GM12878 (cell line): ENCODE measurements around the gene TGFBRAP1.

Source experiments
- JUNB ChIP-seq: IDR thresholded peaks from 2 replicates; pipeline ENCODE4 v1.6.1; 2016; ENCODE audit warnings: antibody characterized with exemption, mild to moderate bottlenecking
- NFIC ChIP-seq: IDR thresholded peaks from 2 replicates; pipeline ENCODE4 v1.6.1; 2012; ENCODE audit warnings: low read depth, mild to moderate bottlenecking, inconsistent platforms, low read length, moderate library complexity
- PAX8 ChIP-seq: fragments of 450-650 bp; IDR thresholded peaks from 2 replicates; pipeline ENCODE4 v1.6.1; 2017; ENCODE audit warnings: mild to moderate bottlenecking, moderate library complexity
- TCF3 ChIP-seq: IDR thresholded peaks from 2 replicates; pipeline ENCODE4 v1.6.1; 2012; ENCODE audit warnings: low read depth, mild to moderate bottlenecking, low read length, borderline replicate concordance; ENCODE audit not compliant: insufficient read depth
- ZSCAN29 ChIP-seq: fragments of 450-650 bp; IDR thresholded peaks from 2 replicates; pipeline ENCODE4 v1.6.1; 2017; ENCODE audit warnings: mild to moderate bottlenecking, moderate library complexity
- ZZZ3 ChIP-seq: IDR thresholded peaks from 2 replicates; pipeline ENCODE4 v1.6.1; 2011; ENCODE audit warnings: low read depth; ENCODE audit not compliant: control insufficient read depth, insufficient read length
- TF ChIP-seq, protein P1 (sequence below): fragments of 450-650 bp; IDR thresholded peaks from 2 replicates; pipeline ENCODE4 v1.6.1; 2016; ENCODE audit warnings: mild to moderate bottlenecking, moderate library complexity, borderline replicate concordance
- TF ChIP-seq, protein P2 (sequence below), 3 experiments: IDR thresholded peaks in 2 of 3; conservative IDR thresholded peaks in 1 of 3; 2 replicates each; pipeline ENCODE4 v1.5.1; 2011; ENCODE audit warnings: low read depth in 3 of 3, low read length in 3 of 3, mild to moderate bottlenecking in 3 of 3, control low read depth in 2 of 3, moderate library complexity in 2 of 3, inconsistent platforms in 1 of 3, mixed read lengths in 1 of 3; ENCODE audit not compliant: control insufficient read depth in 2 of 3, insufficient read depth in 1 of 3; ENCODE audit errors: extremely low read depth in 1 of 3

DNA sequence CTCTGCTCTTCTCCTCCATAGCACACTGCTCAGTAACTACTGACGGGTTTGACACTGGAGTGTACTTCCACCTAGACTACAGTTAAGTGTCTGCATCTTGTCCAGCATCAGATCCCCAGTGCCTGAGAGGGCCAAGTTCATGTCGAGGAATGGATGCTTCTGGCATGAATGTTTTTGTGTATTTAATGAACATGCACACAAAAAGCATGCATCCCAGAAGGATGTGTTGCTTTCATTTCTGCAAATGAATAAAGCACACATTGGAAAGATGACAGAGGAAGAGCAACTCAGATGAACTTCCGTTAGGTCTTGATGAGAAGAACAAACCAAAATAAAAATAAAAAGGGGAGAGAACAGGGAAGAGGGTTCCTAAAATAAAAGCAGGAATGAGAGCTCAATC is 35.7 kb upstream of the TGFBRAP1 start:
- TF ChIP-seq, protein P1, sequence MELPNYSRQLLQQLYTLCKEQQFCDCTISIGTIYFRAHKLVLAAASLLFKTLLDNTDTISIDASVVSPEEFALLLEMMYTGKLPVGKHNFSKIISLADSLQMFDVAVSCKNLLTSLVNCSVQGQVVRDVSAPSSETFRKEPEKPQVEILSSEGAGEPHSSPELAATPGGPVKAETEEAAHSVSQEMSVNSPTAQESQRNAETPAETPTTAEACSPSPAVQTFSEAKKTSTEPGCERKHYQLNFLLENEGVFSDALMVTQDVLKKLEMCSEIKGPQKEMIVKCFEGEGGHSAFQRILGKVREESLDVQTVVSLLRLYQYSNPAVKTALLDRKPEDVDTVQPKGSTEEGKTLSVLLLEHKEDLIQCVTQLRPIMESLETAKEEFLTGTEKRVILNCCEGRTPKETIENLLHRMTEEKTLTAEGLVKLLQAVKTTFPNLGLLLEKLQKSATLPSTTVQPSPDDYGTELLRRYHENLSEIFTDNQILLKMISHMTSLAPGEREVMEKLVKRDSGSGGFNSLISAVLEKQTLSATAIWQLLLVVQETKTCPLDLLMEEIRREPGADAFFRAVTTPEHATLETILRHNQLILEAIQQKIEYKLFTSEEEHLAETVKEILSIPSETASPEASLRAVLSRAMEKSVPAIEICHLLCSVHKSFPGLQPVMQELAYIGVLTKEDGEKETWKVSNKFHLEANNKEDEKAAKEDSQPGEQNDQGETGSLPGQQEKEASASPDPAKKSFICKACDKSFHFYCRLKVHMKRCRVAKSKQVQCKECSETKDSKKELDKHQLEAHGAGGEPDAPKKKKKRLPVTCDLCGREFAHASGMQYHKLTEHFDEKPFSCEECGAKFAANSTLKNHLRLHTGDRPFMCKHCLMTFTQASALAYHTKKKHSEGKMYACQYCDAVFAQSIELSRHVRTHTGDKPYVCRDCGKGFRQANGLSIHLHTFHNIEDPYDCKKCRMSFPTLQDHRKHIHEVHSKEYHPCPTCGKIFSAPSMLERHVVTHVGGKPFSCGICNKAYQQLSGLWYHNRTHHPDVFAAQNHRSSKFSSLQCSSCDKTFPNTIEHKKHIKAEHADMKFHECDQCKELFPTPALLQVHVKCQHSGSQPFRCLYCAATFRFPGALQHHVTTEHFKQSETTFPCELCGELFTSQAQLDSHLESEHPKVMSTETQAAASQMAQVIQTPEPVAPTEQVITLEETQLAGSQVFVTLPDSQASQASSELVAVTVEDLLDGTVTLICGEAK, result no peak
- TF ChIP-seq, protein P2, sequence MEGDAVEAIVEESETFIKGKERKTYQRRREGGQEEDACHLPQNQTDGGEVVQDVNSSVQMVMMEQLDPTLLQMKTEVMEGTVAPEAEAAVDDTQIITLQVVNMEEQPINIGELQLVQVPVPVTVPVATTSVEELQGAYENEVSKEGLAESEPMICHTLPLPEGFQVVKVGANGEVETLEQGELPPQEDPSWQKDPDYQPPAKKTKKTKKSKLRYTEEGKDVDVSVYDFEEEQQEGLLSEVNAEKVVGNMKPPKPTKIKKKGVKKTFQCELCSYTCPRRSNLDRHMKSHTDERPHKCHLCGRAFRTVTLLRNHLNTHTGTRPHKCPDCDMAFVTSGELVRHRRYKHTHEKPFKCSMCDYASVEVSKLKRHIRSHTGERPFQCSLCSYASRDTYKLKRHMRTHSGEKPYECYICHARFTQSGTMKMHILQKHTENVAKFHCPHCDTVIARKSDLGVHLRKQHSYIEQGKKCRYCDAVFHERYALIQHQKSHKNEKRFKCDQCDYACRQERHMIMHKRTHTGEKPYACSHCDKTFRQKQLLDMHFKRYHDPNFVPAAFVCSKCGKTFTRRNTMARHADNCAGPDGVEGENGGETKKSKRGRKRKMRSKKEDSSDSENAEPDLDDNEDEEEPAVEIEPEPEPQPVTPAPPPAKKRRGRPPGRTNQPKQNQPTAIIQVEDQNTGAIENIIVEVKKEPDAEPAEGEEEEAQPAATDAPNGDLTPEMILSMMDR (IDR thresholded peaks at IDR 0.05 in 2 of 3, conservative IDR thresholded peaks at IDR 0.05 in 1 of 3; ENCODE audit: control insufficient read depth in 2 of 3, extremely low read depth in 1 of 3, insufficient read depth in 1 of 3, low read depth in 3 of 3, low read length in 3 of 3), result no peak
- TF ChIP-seq PAX8 (no peak), ZZZ3 (no peak), JUNB (no peak), ZSCAN29 (no peak), NFIC (no peak), TCF3 (no peak)
